Stimulated activated CD4-positive, alpha-beta T cell treated with anti-CD3 and anti-CD28 coated beads, Interleukin-1b, Interleukin-23, amount 100 ng/mL, for 1 hour (primary cell): ENCODE measurements around the gene COL25A1.
"Not testable (repeated sequence)": the region's sequence is repeated elsewhere in the genome, so short reads cannot be mapped to it uniquely, and the experiment has no call there.

ENCODE experiments used
- DNase-seq, 2 donors: peaks; one replicate each; pipeline ENCODE4 v3.0.0-alpha.2; 2020; ENCODE audit warnings: low read depth in 2 of 2

COL25A1 gene

DNA sequence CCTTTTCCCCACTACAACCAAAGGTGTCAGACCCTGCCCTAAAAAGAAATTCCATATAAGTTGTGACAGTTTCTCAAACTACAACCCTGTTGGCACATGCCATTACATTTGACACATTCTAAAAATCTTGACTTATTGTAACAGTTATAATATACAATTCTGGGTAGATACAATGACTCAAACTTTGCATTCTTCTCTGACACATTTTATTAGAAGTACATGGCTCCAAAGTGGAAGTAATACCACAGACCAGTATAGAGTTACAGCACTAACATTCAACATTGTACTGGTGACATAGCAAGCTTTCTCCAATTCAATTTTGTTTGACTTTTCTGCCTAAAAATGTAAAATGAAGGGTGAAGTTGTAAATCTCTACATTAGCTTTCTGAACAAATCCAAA is 343.0 kb downstream of the COL25A1 start:
- DNase-seq, result no peak

- DNase-seq, result no peak
Measured at GRCh38 chr4:108954880-108955279, 347.6 kb downstream of the COL25A1 start.

GRCh38 chr4:108953941-108954340 is 348.5 kb downstream of the COL25A1 start:
- no peak for DNase-seq

- DNase-seq, result no peak
Measured at GRCh38 chr4:108950158-108950915, 352.1 kb downstream of the COL25A1 start.

- no peak for DNase-seq
Measured at GRCh38 chr4:108947526-108947925, 354.9 kb downstream of the COL25A1 start.

GRCh38 chr4:108946237-108946636 is 356.2 kb downstream of the COL25A1 start:
- DNase-seq, result no peak

DNA sequence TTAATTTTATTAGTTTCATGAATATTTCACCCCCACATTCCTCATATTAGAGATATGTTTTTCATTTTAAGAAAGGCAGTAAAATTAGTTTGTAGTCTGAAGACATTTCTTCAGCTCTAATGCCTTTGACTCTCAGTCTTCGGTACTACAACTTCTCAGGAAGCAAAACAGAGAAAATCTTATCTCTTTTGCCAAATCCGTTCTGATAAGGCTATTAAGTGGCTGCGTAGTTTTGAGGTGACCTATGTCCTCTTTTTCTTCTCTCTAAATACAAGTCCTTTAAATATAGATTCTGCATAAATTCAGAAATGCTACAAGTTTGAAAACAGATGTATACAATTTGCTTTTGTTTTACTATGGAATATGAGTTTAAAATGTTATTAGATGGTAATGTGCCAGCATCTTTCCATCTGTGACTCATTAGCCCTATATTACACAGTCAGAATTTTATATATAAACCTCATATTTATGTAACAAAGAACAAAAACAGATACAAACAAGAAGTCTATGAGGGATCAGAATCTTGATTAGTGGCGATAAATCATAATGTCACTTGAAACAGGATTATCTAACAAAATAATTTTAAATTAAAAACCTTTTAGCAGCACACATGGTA is 358.4 kb downstream of the COL25A1 start:
- no peak for DNase-seq

GRCh38 chr4:108943371-108943770 is 359.1 kb downstream of the COL25A1 start:
- DNase-seq, result no peak

DNA sequence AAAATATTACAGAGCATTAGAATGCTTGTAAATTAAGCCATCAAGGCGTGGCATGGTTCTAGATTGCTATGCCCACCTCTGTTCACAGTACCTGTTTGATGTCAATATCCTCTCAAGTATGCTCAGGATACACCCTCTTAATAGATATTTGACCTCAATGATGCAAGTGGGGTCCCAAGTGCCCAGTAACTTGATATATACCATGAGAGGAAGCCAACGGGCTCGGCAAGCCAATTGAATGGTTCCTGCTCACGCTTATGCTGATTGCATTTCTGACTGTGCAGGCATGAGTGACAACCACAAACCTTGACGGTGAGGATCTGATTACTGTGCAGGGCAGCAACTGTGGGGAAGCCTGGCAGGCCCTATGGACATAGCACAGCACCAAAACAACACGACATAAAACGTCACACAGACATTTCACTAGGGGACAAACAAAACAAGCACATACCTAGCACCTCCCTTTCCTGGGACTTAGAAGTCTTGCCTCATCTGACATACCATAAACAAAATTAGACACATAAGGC is 360.5 kb downstream of the COL25A1 start:
- DNase-seq, result no peak

DNA sequence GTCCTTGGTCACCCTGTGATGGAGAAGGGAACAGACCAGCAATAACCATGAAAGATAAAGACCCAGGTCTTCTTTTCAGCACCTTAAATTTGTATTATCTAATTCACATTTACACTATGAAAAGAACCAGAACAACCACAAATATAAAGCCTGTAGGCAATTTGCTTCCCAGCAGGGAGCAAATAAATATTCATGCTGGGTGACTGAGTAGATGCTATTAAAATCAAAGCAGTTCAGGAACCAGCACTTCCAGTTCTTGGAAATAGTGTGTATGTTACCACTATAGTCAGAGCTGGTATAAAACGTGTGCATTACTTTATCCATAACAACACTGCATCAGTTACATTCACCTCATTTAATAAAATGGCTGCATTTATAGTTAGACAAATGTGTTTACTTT is 361.8 kb downstream of the COL25A1 start:
- DNase-seq, result no peak

- no peak for DNase-seq
Measured at GRCh38 chr4:108940149-108940548, 362.3 kb downstream of the COL25A1 start.

DNA sequence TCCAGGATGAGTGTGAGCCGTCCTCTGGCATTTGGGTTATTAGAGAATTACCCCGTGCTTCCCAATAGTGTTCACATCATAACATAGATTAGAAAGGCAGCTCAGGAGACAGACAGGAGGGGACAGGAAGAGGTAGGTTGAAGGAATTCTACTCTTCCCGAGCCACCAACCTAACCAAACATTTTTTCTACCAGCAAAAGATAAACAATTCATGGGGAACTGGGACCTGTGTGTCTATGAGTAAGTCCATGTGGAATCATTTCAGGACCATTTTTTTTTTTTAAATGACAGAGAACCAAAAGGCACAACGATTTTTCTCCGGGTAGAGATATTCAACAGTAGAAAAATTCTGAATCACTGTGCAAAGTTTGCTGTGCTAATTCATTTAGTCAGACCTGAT is 365.4 kb downstream of the COL25A1 start:
- DNase-seq, result no peak

DNA sequence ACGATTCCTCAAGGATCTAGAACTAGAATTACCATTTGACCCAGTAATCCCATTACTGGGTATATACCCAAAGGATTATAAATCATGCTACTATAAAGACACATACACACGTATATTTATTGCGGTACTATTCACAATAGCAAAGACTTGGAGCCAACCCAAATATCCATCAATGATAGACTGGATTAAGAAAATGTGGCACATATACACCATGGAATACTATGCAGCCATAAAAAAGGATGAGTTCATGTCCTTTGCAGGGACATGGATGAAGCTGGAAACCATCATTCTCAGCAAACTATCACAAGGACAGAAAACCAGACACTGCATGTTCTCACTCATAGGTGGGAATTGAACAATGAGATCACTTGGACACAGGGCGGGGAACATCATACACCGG is 368.5 kb downstream of the COL25A1 start:
- DNase-seq, result not testable (repeated sequence)

GRCh38 chr4:108933046-108933445 is 369.4 kb downstream of the COL25A1 start:
- DNase-seq, result no peak

- DNase-seq, result no peak
Measured at GRCh38 chr4:108931926-108932325, 370.5 kb downstream of the COL25A1 start.

- DNase-seq, result no peak
Measured at GRCh38 chr4:108930186-108930585, 372.3 kb downstream of the COL25A1 start.

- no peak for DNase-seq
Measured at GRCh38 chr4:108926781-108927180, 375.7 kb downstream of the COL25A1 start.

GRCh38 chr4:108926061-108926460 is 376.4 kb downstream of the COL25A1 start:
- DNase-seq, result no peak

- no peak for DNase-seq
Measured at GRCh38 chr4:108922191-108922590, 380.3 kb downstream of the COL25A1 start.

DNA sequence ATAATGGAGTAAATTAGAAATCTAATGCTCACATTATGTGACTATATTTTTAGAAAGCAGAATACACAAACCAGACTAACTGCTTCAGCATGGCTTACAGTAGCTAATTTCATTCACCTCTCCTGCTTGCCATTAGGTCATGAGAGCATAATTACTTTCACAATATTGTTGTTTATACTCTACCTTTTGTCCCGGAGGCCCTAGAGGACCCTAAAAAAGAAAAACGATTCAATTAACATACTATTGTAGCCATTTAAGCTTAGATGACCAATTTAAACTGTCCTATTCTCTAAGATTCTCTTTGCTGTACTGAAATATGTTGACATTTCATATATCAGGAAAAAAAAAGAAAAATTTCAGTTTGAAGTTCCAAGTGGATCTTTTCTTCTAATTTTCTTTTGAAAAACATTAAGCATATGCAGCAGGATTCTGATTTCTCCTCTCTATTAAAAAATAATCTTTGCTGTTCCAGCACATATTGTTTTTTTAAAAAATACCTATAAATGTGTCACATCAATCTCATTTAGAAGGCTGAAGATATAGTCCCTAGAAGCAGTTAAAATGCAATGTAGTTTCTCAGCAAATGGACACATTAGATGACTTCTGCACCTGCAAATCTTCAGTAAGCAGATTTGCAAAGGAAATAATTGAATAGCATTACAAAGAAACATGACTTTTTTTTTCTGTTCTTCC is 381.9 kb downstream of the COL25A1 start:
- DNase-seq, result no peak

GRCh38 chr4:108919226-108919893 is 383.1 kb downstream of the COL25A1 start:
- DNase-seq, result no peak

DNA sequence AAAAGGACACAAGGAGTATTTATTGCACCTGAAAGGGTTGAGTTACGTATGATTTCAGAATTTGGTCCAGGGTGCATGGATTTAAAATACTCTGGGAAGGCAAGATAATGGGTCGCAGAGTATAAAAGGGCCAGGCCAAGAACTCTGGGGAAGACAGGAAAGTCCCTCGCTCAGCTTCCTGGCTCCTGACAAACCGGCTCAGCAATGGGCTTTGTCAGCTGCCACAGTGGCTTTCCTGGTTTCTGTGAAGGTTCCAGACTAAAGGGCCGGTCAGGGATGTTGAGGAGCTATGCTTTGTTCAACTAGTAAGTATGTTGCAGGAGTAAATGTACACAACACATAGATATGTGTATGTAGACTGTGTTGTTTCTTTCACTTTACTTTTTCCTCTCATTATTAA is 385.2 kb downstream of the COL25A1 start:
- DNase-seq, result no peak
